ENCODE results near the gene TBXA2R. TPM values are rescaled to one million over a fixed set of nuclear protein-coding genes. Genes with fewer than 3 reads are reported as not detected.
"Not testable (repeated sequence)": the region's sequence is repeated elsewhere in the genome, so short reads cannot be mapped to it uniquely, and the experiment has no call there.

The TBXA2R gene
- total RNA-seq, 4 donors from 2014 or later: 0.32 to 0.85 (median 0.41) TPM

DNA sequence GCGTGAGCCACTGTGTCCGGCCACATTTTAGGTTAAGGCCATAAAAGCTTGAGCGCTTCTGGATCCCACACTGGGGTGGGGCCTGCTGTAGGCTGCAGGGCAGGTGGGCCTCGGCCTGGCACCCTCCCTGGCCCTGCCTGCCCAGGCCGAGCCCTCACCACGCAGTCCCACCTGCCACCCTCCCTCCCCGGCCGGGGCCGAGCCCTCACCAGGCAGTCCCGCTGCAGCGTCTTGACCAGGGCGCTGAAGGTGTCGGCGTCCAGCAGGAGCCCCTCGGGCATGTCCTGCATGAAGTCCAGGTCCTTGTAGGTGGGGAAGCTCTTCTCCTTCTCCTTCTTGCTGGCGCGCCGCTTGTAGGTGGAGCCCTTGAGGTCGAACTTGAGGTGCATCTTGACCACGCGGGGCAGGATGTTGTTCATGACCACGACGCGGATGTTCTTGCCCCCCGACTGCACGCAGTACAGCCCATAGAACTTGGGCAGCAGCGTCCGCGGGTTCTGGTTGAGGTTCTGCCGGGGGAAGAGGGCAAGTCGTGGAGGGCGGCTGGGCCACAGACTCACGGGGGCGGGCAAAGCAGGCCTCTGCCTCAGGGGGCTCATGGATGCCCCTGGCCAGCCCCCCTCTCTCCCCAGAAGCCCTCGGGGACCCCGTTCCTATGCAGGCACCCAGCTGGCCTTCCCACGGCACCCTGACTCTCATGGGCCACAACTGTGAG is 46.6 kb upstream of the TBXA2R start:
- TF ChIP-seq POLR2AphosphoS5 (IDR thresholded peaks at IDR 0.05): no peak
- Histone ChIP-seq H3K27me3 (no peaks in the 10 kb centered on the region), H3K4me1 (no peaks in the 10 kb centered on the region), H3K4me3 (no peak overlapping the region), H3K9me3 (no peaks in the 10 kb centered on the region), H3K36me3 (peaks cover 75% of the 10 kb centered on the region), H3K27ac (no peak overlapping the region)
- no peak for DNase-seq (ENCODE audit: low spot score in 2 of 2)
- 98% methylated on average over 7 of the region's 37 CpGs for WGBS

DNA sequence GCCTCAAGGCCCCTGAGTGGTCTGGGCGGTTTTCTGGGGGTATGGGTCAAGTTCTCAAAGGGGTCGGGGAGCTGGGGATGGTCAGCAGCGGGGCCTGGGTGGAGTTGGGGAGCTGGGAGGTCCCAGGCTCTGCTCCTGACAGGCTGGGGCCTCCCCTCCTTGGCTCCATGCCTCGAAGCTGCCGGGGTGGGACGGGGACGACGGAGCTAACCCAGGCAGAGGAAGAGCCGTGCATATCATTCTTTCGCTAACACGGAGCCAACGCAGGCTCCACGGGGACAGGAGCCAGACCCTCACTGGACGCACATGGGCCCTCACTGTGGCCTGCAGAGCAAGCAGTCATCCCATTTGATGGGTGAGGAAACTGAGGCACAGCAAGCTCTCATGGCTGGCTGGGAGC is 45.7 kb upstream of the TBXA2R start:
- Histone ChIP-seq H3K36me3 (peaks cover 71% of the 10 kb centered on the region), H3K27me3 (no peaks in the 10 kb centered on the region), H3K27ac (no peak overlapping the region), H3K4me1 (no peaks in the 10 kb centered on the region), H3K4me3 (no peak overlapping the region), H3K9me3 (no peaks in the 10 kb centered on the region)
- no peak for DNase-seq (ENCODE audit: low spot score in 2 of 2)
- no CpG with 5 or more reads among the region's 14 CpGs for WGBS
- no peak for TF ChIP-seq POLR2A (IDR thresholded peaks at IDR 0.05)

DNA sequence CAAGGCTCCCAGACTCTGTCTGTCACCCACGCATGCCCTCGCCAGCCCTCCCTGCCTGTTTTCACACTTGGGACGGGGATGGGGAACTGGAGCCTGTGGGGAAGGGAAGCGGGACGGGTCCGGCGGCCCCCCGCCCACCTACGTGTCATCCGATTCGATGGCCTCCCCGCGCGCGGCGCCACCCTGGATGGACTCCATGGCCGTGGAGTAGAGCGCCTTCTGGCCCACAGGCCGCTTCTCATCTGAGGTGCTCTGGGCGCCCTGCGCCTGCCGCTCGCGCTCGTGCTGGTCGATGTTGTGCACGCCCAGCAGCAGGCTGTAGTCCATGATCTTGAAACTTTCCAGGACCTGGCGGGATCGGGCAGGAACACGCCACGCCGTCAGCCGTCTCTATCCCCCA is 45.0 kb upstream of the TBXA2R start:
- Histone ChIP-seq H3K4me3 (no peak overlapping the region), H3K4me1 (no peaks in the 10 kb centered on the region), H3K36me3 (peaks cover 71% of the 10 kb centered on the region), H3K27ac (no peak overlapping the region), H3K9me3 (no peaks in the 10 kb centered on the region), H3K27me3 (no peaks in the 10 kb centered on the region)
- no peak for DNase-seq (ENCODE audit: low spot score in 2 of 2)
- TF ChIP-seq EP300 (IDR thresholded peaks at IDR 0.05) (no peak), POLR2AphosphoS5 (IDR thresholded peaks at IDR 0.05) (no peak), POLR2A (IDR thresholded peaks at IDR 0.05) (no peak)
- TF ChIP-seq, protein P1, sequence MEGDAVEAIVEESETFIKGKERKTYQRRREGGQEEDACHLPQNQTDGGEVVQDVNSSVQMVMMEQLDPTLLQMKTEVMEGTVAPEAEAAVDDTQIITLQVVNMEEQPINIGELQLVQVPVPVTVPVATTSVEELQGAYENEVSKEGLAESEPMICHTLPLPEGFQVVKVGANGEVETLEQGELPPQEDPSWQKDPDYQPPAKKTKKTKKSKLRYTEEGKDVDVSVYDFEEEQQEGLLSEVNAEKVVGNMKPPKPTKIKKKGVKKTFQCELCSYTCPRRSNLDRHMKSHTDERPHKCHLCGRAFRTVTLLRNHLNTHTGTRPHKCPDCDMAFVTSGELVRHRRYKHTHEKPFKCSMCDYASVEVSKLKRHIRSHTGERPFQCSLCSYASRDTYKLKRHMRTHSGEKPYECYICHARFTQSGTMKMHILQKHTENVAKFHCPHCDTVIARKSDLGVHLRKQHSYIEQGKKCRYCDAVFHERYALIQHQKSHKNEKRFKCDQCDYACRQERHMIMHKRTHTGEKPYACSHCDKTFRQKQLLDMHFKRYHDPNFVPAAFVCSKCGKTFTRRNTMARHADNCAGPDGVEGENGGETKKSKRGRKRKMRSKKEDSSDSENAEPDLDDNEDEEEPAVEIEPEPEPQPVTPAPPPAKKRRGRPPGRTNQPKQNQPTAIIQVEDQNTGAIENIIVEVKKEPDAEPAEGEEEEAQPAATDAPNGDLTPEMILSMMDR (IDR thresholded peaks at IDR 0.05): no peak
- WGBS: 98% methylated on average over 21 of the region's 33 CpGs

DNA sequence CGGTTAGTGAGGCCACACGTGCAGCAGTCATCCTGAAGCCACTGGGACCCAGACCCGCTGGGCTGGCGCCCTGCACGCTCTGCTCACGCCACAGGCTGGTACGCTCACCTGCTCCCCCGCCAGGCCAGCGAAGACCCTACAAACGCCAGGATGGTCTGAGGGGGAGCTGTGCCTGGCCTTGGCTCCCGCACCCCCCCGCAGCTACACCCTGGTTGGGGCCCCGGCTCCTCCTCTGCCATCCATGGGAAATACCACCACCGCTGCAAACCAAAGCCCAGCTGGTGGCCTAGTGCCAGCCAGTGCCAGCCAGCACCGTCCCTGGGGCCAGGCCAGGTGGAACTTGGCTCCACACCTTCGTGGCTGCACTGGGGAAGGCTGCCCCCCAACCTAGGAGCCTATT is 43.2 kb upstream of the TBXA2R start:
- Histone ChIP-seq H3K4me1 (peaks cover 4% of the 10 kb centered on the region), H3K36me3 (peaks cover 73% of the 10 kb centered on the region), H3K4me3 (no peak overlapping the region), H3K27ac (no peak overlapping the region), H3K27me3 (no peaks in the 10 kb centered on the region), H3K9me3 (no peaks in the 10 kb centered on the region)
- WGBS: 90% methylated on average over 2 of the region's 16 CpGs
- no peak for DNase-seq (ENCODE audit: low spot score in 2 of 2)
- no peak for TF ChIP-seq POLR2A (IDR thresholded peaks at IDR 0.05)
- TF ChIP-seq EP300 (IDR thresholded peaks at IDR 0.05): no peak
- TF ChIP-seq POLR2AphosphoS5 (IDR thresholded peaks at IDR 0.05): no peak
- TF ChIP-seq, protein P1 (IDR thresholded peaks at IDR 0.05): no peak

DNA sequence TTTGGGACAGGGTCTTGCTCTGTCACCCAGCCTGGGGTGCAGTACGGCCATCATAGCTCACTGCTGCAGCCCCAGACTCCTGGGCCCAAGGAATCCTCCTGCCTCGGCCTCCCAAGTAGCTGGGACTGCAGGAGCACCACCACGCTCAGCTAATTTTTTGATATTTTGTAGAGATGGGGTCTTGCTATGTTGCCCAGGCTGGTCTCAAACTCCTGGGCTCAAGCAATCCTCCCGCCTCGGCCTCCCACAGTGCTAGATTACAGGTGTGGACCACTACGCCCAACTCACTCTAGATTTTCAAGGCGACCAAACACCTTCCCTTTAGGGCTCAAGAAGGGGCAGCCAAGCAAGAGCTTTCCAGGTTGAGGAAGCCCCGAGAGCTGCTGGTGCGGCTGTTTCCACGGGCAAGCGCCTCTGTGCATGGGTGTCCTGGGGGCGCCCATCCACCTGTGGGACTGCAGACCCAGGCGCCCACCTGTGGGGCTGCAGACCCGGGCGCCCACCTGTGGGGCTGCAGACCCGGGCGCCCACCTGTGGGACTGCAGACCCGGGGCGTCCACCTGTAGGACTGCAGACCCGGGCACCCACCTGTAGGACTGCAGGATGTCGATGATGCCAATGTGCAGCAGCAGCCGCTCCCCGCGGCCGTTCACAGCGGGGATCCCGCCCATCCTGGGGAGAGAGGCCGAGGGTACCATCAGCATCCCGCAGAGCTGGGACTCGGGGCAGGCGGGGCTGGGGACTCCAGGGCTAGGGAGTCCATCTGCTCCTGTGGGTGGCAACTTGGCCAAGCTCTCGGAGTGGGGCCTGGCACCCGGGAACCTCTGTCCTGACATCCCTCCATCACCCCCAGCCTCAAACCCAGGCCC is 41.6 kb upstream of the TBXA2R start:
- no peak for TF ChIP-seq POLR2A (IDR thresholded peaks at IDR 0.05)
- no peak for TF ChIP-seq POLR2AphosphoS5 (IDR thresholded peaks at IDR 0.05)
- TF ChIP-seq, protein P1 (IDR thresholded peaks at IDR 0.05): no peak
- TF ChIP-seq EP300 (IDR thresholded peaks at IDR 0.05): no peak

DNA sequence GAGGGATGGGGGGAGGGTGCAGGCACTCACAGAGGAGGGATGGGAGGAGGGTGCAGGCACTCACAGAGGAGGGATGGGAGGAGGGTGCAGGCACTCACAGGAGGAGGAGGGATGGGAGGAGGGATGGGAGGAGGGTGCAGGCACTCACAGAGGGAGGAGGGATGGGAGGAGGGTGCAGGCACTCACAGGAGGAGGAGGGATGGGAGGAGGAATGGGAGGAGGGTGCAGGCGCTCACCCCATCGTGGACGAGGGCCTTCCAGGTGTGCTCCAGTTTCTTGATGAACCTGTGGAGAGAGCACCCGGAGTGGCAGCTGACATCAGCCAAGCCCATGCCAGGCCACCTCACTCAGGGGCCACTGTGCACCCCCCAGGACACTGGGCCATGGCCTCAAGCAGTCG is 40.4 kb upstream of the TBXA2R start:
- H3K4me3 ChIP-seq; H3K27me3 ChIP-seq; H3K9me3 ChIP-seq; H3K4me1 ChIP-seq; DNase-seq (ENCODE audit: low spot score in 2 of 2); H3K27ac ChIP-seq: not testable (repeated sequence)
- peaks cover 75% of the 10 kb centered on the region for H3K36me3 ChIP-seq
- WGBS: 82% methylated on average over 5 of the region's 5 CpGs

More for the DNA sequence above, 41.6 kb upstream of the TBXA2R start:
- WGBS: 96% methylated on average over 7 of the region's 33 CpGs
- no peak overlapping the region for H3K27ac ChIP-seq
- no peak overlapping the region for H3K4me3 ChIP-seq
- no peaks in the 10 kb centered on the region for H3K9me3 ChIP-seq
- H3K36me3 ChIP-seq: peaks cover 75% of the 10 kb centered on the region
- no peak for DNase-seq (ENCODE audit: low spot score in 2 of 2)
- H3K27me3 ChIP-seq: no peaks in the 10 kb centered on the region
- peaks cover 6% of the 10 kb centered on the region for H3K4me1 ChIP-seq

Measured in suprapubic skin (tissue), 4 donors.